GM08714 (cell line): ENCODE measurements around the gene CUEDC1.
"Not testable (repeated sequence)": the region's sequence is repeated elsewhere in the genome, so short reads cannot be mapped to it uniquely, and the experiment has no call there.

Experiments
- H3K4me3 ChIP-seq: fragments of 200-500 bp; sonication (Bioruptor generic); 2 replicates; pipeline ENCODE4 v1.5.1; 2014; ENCODE audit warnings: mild to moderate bottlenecking, low read length, inconsistent platforms
- ZNF274 ChIP-seq: IDR thresholded peaks from 2 replicates; pipeline ENCODE4 v1.6.1; 2012; ENCODE audit warnings: mild to moderate bottlenecking, low read depth, low read length

CUEDC1 gene

DNA sequence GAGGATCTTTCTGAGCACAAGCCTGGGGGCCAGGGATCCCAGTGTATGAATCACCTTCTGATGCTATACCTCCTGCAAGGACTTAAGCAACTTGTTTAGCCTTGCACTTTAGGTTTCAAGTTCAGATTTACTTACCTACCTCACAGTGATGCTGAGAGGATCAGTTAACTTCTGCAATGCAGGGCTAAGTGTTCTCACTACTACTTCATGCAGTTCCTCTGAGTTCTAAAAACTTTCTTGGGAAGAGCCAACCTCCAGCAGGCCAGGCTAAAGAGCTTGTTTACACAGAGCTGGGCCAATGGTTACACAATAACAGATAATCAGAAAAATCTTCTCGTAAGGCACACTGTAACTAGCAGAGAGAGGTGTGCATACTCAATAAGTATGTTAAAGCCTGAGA is 19.8 kb upstream of the CUEDC1 start:
- no peak for TF ChIP-seq ZNF274
- H3K4me3 ChIP-seq, result no peak overlapping the region

DNA sequence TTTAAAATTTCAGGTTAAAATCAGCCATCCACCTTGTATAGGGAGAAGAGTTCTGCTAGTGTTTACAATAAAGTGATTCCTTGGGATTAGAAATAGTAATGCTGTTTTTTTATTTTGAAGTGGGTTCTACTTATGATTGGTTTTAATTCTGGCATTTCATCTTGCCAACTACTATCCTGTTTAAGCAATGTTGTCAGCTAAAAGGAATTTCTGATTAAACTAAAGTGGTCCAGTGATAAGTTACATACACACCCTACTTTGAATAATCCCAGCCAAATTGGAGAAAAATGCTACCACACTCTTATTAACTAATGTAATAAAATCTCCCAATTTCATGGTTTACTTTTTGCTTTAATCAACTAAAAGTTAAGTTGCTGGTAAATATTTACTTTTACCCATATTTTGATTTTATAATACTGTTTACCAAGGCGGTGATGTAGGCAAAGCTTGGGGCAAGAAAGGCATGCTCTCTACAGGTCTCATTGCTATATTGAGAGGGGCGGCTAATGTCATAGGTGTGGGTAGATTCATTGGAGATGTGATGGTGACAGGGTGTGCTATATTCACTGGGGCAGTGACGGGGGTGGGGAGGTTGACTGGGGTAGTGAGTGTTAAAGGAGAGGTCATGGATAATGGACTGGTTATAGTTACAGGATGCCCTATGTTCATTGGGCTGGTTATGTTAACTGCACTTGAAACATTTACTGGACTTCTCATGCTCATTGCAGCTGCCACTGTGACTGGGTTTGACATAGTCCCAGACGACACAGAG is 19.0 kb upstream of the CUEDC1 start:
- not testable (repeated sequence) for H3K4me3 ChIP-seq

DNA sequence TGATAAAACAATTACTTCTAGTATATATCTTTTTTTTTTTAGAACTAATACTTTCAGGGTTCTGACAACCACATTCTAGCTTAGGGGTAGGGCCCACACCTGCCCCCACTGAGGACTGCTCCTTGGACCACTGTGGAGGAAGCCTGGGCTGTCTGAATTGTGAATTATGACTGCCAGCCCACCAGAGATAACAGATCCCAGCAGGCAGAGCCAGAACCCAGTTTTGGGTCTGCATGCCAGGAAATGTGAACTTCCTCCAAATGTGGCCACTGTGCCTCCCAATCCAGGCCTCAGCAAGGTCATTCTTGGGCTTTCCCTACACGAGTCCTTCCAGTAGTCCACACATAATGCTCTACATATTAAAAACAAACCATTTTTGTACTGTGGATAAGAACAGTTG is 16.9 kb upstream of the CUEDC1 start:
- H3K4me3 ChIP-seq, result no peak overlapping the region
- TF ChIP-seq ZNF274, result no peak

DNA sequence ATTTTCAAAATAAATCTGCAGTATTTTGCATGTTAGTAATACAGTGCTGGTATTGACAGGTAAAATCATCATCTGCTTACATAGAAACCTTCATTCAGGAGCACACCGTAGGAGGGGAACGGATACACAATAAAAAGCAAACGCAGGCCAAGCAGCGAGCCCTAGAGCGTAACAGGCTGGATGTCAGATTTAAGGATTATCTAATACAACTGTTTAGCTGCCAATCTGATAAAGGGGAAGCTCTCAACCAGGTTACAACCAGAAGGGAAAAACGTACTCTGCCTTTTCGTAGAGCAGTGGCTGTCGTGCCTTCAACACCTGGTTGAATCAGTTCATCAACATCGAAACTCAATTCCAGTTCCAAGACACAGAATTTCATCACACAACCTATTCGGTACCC is 16.4 kb upstream of the CUEDC1 start:
- no peak overlapping the region for H3K4me3 ChIP-seq
- no peak for TF ChIP-seq ZNF274

DNA sequence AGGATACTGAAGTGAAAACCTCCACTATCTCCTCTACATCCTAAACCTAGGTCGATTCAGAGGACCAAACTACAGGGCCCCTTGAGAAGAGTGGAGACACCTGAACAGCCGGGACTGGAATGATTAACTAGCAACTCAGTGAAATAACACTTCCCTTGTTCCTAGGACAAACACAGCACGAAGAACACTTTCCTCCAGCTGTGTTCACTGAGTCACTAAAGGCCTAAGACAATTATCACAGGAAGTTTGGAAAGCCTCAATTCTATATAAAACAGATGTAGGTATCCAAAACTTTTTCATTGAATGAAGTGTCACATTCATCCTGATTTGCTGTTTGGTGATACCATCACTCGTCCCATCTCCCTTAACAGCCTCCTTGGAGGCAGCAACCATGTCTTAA is 15.5 kb upstream of the CUEDC1 start:
- no peak overlapping the region for H3K4me3 ChIP-seq
- no peak for TF ChIP-seq ZNF274

DNA sequence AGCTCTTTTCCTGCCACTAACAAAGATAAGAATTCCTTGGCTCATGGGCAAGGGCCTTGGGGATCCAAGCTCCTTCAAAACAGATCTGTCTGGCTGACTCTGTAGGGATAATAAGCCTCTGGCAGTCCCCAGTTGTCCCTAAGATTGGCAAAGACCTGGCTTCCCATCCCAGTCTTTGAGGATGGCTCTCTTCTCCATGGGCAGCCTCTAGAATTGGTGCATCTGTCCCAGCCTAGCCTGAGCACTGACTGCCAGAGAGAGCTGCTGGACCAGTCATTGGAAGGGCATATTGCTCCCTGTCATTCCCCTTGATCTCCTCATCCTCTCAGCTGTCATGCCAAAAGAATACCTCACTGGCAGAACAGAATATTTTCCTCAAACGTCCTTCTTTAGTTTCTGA is 13.2 kb upstream of the CUEDC1 start:
- no peak for TF ChIP-seq ZNF274
- H3K4me3 ChIP-seq, result no peak overlapping the region

DNA sequence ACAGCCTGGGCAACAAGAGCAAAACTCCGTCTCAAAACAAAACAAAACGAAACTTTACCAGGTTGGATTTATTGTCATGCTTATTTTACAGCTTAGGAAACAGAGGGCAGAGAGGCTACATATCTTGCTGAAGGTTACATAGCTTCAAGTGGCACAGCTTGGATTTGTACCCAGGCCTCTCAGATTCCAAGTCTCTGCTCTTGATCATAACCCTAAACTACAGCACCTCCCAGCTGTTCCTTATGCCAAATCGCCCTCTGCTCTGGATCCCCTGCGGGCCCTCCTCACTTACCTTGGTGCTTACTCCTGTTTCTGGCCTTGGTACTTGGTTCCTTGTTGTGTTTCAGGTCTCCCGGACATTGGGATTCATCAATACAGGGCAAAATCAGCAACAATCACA is 11.7 kb upstream of the CUEDC1 start:
- TF ChIP-seq ZNF274, result no peak
- no peak overlapping the region for H3K4me3 ChIP-seq

DNA sequence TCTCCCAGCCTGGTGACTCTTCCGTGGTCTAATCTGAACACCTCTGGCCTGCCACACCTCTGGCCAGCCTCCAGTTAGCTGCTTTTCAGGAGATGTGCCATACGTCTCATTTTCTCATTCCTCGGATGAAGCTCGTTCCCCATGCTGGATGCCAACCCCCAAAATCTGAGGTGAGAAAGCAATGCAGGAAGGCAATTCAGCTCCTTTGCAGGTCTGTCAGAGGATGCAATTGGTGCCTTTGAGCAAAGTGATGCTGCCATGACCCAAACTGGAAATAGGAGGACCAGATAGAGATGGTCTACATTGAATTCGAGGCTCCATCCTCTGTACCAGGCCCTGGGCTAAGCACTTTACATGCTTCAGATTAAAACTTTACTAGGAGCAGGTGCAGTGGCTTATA is 11.0 kb upstream of the CUEDC1 start:
- no peak overlapping the region for H3K4me3 ChIP-seq
- TF ChIP-seq ZNF274, result no peak

DNA sequence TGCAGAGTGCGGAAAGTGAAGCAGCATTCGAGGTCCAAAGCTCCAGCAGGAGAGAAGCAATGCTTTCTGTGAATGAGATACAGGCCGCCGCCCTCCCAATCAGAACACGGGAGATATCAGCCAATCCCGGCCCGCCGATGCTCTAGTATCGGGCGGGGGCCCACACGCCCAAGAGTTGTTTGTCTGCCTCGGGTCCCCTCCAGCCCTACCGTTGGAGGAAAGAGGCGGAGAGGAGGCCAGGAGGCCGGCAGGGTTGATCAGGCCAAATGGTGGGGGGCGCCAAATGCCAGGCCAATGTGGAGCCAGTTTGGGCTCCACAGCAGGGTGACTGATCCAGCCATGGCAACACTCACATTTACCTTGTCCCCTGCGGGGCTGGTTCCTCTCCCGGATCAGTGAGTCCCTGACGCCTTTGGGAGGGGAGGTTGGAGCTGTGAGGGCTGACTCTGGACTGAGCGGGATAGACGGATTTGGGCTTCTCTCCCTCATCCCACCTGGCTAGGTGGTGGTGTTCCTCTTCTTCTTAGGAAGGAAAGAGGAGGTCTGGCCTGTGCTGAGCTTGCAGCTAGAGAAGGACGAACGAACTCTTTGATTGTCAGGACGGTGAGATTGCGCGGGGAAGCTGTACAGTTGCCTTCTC is 10.4 kb upstream of the CUEDC1 start:
- no peak overlapping the region for H3K4me3 ChIP-seq
- no peak for TF ChIP-seq ZNF274

DNA sequence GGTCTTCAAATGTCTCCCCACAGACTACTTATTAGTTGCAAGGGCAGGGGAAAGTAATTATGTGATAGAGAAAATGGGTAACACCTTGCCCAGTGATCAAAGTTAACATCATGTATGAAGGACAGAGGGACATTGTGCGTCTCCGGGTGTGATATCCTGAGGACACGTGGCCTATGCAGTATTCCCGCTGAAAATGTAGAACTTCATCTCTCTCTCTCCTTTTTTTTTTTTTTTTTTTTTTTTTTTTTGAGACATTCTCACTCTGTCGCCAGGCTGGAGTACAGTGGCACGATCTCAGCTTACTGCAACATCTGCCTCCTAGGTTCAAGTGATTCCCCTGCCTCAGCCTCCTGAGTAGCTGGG is 7.9 kb upstream of the CUEDC1 start:
- H3K4me3 ChIP-seq, result no peak overlapping the region
- no peak for TF ChIP-seq ZNF274

DNA sequence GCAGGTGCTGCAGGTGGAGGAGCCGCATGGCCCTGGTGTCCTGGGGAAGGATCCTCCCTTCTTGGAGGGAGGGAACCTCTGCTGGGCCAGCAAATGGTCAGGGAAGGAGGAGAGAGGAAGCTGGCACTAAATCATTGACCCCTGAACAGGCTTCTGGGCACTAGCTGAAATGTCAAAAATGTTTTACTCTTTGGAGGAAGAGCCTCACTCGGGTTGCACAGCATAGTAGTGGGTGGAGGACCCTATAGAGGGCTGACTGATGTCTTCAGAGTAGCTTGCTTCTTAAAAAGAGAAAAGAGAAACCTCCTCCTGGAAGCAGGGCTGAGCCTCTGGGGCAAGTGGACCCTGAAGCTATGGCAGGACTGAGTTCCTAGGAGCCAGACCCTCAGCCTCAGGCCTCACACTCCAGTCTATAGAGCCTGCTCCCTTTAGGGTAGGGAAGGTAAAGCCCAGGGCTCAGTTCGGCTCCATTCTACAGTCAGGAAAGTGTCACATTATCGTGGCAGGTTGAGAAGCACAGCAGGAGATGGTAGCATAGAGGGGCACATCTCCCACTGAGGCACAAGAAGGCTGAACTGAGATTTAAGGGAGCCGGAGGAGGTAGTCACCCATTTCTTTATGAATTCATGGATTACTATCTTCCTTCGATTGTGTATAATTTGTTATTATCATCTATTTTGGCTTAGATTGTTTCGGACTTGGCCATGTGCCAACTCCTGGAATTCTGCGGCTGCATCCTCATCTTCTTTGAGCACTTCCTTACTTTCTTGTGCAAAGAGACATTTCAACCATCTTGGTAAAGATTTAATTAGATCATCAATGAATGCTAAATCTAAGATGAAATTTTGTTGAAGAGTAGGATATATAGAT is 7.3 kb upstream of the CUEDC1 start:
- H3K4me3 ChIP-seq, result no peak overlapping the region
- no peak for TF ChIP-seq ZNF274

DNA sequence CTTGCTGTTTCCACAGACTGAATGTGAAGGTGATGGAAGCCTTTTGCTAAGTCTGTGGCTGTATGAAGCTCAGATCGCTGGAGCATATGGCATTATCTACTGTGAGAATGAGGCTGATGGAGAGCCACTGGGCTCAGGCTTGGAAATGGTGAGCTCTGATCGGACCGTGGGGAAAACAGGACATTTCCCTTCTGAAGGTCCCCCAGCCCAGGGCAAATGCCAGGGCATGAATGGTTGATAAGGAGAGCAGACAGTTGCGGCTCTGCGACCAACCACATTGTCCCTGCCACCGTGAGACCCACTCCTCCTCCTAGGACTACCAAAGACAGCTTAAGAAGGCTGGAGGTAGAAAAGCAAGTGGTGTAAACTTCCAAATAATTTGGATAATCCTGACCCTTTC is 4.7 kb upstream of the CUEDC1 start:
- no peak for TF ChIP-seq ZNF274
- H3K4me3 ChIP-seq, result no peak overlapping the region

DNA sequence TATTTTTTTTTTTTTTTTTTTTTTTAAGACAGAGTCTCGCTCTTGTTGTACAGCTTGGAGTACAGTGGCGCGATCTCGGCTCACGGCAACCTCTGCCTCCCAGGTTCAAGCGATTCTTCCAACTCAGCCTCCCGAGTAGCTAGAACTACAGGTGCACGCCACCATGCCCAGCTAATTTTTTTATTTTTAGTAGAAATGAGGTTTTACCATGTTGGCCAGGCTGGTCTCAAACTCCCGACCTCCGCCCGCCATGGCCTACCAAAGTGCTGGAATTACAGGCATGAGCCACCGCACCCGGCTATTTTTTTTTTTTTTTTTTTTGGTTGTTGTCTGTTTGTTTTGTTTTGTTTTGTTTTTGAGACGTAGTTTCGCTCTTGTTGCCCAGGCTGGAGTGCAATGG is 3.2 kb upstream of the CUEDC1 start:
- not testable (repeated sequence) for H3K4me3 ChIP-seq

DNA sequence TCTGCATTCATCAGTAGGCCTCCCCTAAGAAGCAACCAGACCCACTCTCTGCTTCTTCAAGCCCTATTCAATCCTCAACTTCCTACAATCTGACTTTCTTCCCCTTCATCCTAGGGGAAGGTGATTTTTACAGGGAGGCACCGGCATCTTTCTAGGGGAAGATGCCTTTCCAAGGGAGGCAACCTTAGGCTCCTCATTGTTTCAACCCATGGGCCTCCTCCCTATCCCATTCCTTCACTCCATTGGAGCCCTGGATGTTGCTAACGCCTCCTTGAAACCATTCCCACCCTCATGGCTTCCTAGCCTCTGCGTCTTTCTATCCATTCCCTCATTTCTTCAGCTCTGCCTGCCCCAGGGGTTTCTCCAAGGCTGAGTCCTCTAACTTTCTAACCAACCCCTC is 2.7 kb upstream of the CUEDC1 start:
- no peak overlapping the region for H3K4me3 ChIP-seq
- no peak for TF ChIP-seq ZNF274
